Urinary bladder (tissue), 4 donors: ENCODE results near the gene CIAO3. TPM values are rescaled to one million over a fixed set of nuclear protein-coding genes. Genes with fewer than 3 reads are reported as not detected.

Experiments used
- DNase-seq: peaks from one replicate; pipeline ENCODE4 v3.0.0-alpha.2; 2015; ENCODE audit errors: extremely low spot score
- H3K27ac ChIP-seq: one replicate; pipeline ENCODE4 v1.5.1; 2013; ENCODE audit warnings: low read depth, mild to moderate bottlenecking, moderate library complexity
- H3K36me3 ChIP-seq: one replicate; pipeline ENCODE4 v1.6.1; 2013; ENCODE audit warnings: mild to moderate bottlenecking, moderate library complexity; ENCODE audit not compliant: insufficient read depth
- H3K4me1 ChIP-seq: one replicate; pipeline ENCODE4 v1.6.1; 2013; ENCODE audit warnings: mild to moderate bottlenecking, moderate library complexity; ENCODE audit not compliant: insufficient read depth
- H3K4me3 ChIP-seq: one replicate; pipeline ENCODE4 v1.5.1; 2013; ENCODE audit warnings: low read depth, low read length
- WGBS: extraction: QIAGEN DNeasy Blood & Tissue Kit; methylation state at CpG from one replicate; pipeline ENCODE4 v1.1.7; 2013; 5-methylcytosine and 5-hydroxymethylcytosine counted together
- polyA plus RNA-seq: library from polyadenylated mRNA; stranded (reverse); fragments of 200-250 nt; gene quantifications from one replicate; pipeline ENCODE4 v1.2.3, GENCODE V29; 2013
- small RNA-seq: library from RNA; depleted of rRNA; stranded (forward); fragments of <200 nt; gene quantifications from one replicate; pipeline ENCODE3, GENCODE V24; 2014
- total RNA-seq: library from RNA; depleted of rRNA; stranded (reverse); fragments of >200 nt; gene quantifications from one replicate; pipeline ENCODE4 v1.2.3, GENCODE V29; 2014
- donor health status: healthy with polysubstance abuse.
- donor health status: healthy.

Gene CIAO3
- total and polyA plus RNA-seq, 2 donors = 26.6 to 33.4 TPM

DNA sequence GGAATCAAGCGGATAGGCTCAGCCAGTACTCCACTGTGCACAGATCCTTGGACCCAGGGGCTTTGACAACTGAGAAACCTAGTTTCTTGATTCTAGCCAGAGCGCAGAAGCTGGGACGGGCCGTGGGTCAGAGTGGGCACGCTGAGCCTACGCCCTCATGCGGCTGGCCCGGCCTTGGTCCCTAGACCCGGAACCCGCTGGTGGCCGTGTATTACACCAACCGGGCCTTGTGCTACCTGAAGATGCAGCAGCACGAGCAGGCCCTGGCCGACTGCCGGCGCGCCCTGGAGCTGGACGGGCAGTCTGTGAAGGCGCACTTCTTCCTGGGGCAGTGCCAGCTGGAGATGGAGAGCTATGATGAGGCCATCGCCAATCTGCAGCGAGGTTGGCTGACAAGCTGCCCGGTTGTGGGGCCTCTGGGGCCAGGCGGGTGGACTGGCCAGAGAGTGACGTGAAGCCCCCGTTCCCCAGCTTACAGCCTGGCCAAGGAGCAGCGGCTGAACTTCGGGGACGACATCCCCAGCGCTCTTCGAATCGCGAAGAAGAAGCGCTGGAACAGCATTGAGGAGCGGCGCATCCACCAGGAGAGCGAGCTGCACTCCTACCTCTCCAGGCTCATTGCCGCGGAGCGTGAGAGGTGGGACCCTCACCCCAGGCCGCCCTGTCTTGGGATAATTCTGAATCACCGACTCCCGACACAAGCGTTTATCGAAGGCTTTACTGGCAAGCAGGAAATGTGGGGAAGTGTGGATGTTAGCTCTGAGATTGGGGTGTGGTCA, 59.6 kb downstream of the CIAO3 start:
- H3K36me3 ChIP-seq = peaks cover 2% of the 10 kb centered on the region
- no peak for DNase-seq
- peak overlapping the region; percentile 82 for H3K4me3 ChIP-seq
- no peak overlapping the region for H3K27ac ChIP-seq
- peaks cover 2% of the 10 kb centered on the region for H3K4me1 ChIP-seq
- WGBS = 44% methylated on average over 44 of the region's 44 CpGs

DNA sequence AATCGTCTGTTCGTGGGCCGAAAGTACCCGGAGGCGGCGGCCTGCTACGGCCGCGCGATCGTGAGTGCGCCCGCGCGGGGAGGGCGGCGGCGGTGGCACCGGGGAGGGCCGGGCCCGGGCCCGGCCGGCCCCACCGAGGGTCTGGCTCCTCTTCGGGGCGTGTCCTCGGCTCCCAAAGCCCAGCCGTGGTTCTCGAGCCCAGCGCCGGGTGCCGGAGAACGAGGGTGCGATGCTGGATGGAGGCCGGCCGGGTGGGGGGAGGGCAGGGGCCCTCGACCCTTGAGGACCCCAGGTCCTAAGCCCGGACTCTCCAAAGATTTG, 60.2 kb downstream of the CIAO3 start:
- DNase-seq = no peak
- Histone ChIP-seq H3K36me3 (peaks cover 2% of the 10 kb centered on the region), H3K4me1 (peaks cover 2% of the 10 kb centered on the region), H3K4me3 (peak overlapping the region; percentile 82), H3K27ac (peak overlapping the region; percentile 53)
- under 1% methylated on average over 38 of the region's 38 CpGs for WGBS

- peak; percentile 55 for DNase-seq
- peak within 1 kb of the TSS; percentile 91 for H3K27ac ChIP-seq
- 2% methylated on average over 90 of the region's 91 CpGs for WGBS
- H3K4me1 ChIP-seq = peaks cover 2% of the 10 kb centered on the region
- H3K36me3 ChIP-seq = peaks cover 2% of the 10 kb centered on the region
- H3K4me3 ChIP-seq = peak within 1 kb of the TSS; percentile 82
Observed at GRCh38 chr16:679814-680624, 60.8 kb downstream of the CIAO3 start, which contains the start of gene STUB1. Gene STUB1 (plus strand): TSS chr16:680410. CDS start chr16:680526, 116 bp downstream.

Small RNA genes within 50 kb of the gene (small RNA-seq; reads per million reads assigned to genes)
- gene MIR662 = not detected

Other genes with a start within 250 kb of the CIAO3 start
- 12.7 TPM for gene CAPN15, start 213.3 kb downstream of the CIAO3 start, total RNA-seq
- 30.3 TPM for gene CAPN15, start 213.3 kb downstream of the CIAO3 start, polyA plus RNA-seq
- gene PRR35, start 180.6 kb downstream of the CIAO3 start, total RNA-seq = not detected
- not detected for gene PRR35, start 180.6 kb downstream of the CIAO3 start, polyA plus RNA-seq
- 1.0 TPM for gene NHLRC4, start 174.0 kb downstream of the CIAO3 start, total RNA-seq
- gene NHLRC4, start 174.0 kb downstream of the CIAO3 start, polyA plus RNA-seq = 1.8 TPM
- gene PIGQ, start 171.0 kb downstream of the CIAO3 start, total RNA-seq = 11.8 TPM
- gene PIGQ, start 171.0 kb downstream of the CIAO3 start, polyA plus RNA-seq = 39.0 TPM
- 6.9 TPM for gene RAB40C, start 150.9 kb downstream of the CIAO3 start, total RNA-seq
- gene RAB40C, start 150.9 kb downstream of the CIAO3 start, polyA plus RNA-seq = 30.9 TPM
- 0.37 TPM for gene WFIKKN1, start 110.0 kb downstream of the CIAO3 start, total RNA-seq
- gene WFIKKN1, start 110.0 kb downstream of the CIAO3 start, polyA plus RNA-seq = 0.30 TPM
- 26.7 TPM for gene METTL26, start 104.7 kb downstream of the CIAO3 start, total RNA-seq
- 135 TPM for gene METTL26, start 104.7 kb downstream of the CIAO3 start, polyA plus RNA-seq
- gene MCRIP2, start 99.2 kb downstream of the CIAO3 start, total RNA-seq = 5.1 TPM
- gene MCRIP2, start 99.2 kb downstream of the CIAO3 start, polyA plus RNA-seq = 42.6 TPM
- 15.8 TPM for gene WDR90, start 91.6 kb downstream of the CIAO3 start, total RNA-seq
- 21.9 TPM for gene WDR90, start 91.6 kb downstream of the CIAO3 start, polyA plus RNA-seq
- gene RHOT2, start 72.9 kb downstream of the CIAO3 start, total RNA-seq = 26.0 TPM
- 103 TPM for gene RHOT2, start 72.9 kb downstream of the CIAO3 start, polyA plus RNA-seq
- 0.95 TPM for gene RHBDL1, start 65.3 kb downstream of the CIAO3 start, total RNA-seq
- gene RHBDL1, start 65.3 kb downstream of the CIAO3 start, polyA plus RNA-seq = 1.3 TPM
- gene STUB1, start 60.6 kb downstream of the CIAO3 start, total RNA-seq = 29.4 TPM
- gene STUB1, start 60.6 kb downstream of the CIAO3 start, polyA plus RNA-seq = 132 TPM
- 28.3 TPM for gene JMJD8, start 56.7 kb downstream of the CIAO3 start, total RNA-seq
- gene JMJD8, start 56.7 kb downstream of the CIAO3 start, polyA plus RNA-seq = 91.4 TPM
- 2.7 TPM for gene WDR24, start 50.6 kb downstream of the CIAO3 start, total RNA-seq
- 12.9 TPM for gene WDR24, start 50.6 kb downstream of the CIAO3 start, polyA plus RNA-seq
- gene FBXL16, start 35.2 kb downstream of the CIAO3 start, total RNA-seq = 0.26 TPM
- gene FBXL16, start 35.2 kb downstream of the CIAO3 start, polyA plus RNA-seq = 0.68 TPM
- gene METRN, start 25.9 kb downstream of the CIAO3 start, total RNA-seq = 14.5 TPM
- 42.9 TPM for gene METRN, start 25.9 kb downstream of the CIAO3 start, polyA plus RNA-seq
- 7.9 TPM for gene ANTKMT, start 19.9 kb downstream of the CIAO3 start, total RNA-seq
- gene ANTKMT, start 19.9 kb downstream of the CIAO3 start, polyA plus RNA-seq = 29.3 TPM
- 0.74 TPM for gene CCDC78, start 14.6 kb downstream of the CIAO3 start, total RNA-seq
- 0.49 TPM for gene CCDC78, start 14.6 kb downstream of the CIAO3 start, polyA plus RNA-seq
- gene HAGHL, start 13.9 kb downstream of the CIAO3 start, total RNA-seq = 1.1 TPM
- gene HAGHL, start 13.9 kb downstream of the CIAO3 start, polyA plus RNA-seq = 3.5 TPM
- 0.74 TPM for gene MSLN, start 19.7 kb upstream of the CIAO3 start, total RNA-seq
- 0.41 TPM for gene MSLN, start 19.7 kb upstream of the CIAO3 start, polyA plus RNA-seq
- 8.1 TPM for gene RPUSD1, start 47.4 kb upstream of the CIAO3 start, total RNA-seq
- 21.6 TPM for gene RPUSD1, start 47.4 kb upstream of the CIAO3 start, polyA plus RNA-seq
- gene CHTF18, start 47.6 kb upstream of the CIAO3 start, total RNA-seq = 8.6 TPM
- gene CHTF18, start 47.6 kb upstream of the CIAO3 start, polyA plus RNA-seq = 16.7 TPM
- gene GNG13, start 59.7 kb upstream of the CIAO3 start, total RNA-seq = not detected
- gene GNG13, start 59.7 kb upstream of the CIAO3 start, polyA plus RNA-seq = not detected
- gene LMF1, start 230.0 kb upstream of the CIAO3 start, total RNA-seq = 9.8 TPM
- gene LMF1, start 230.0 kb upstream of the CIAO3 start, polyA plus RNA-seq = 16.8 TPM
- gene SOX8, start 240.8 kb upstream of the CIAO3 start, total RNA-seq = 12.4 TPM
- 2.7 TPM for gene SOX8, start 240.8 kb upstream of the CIAO3 start, polyA plus RNA-seq